GM12878 (cell line): ENCODE data around the gene PYGM. TPM values are rescaled to one million over a fixed set of nuclear protein-coding genes. Genes with fewer than 3 reads are reported as not detected.

ENCODE experiments used
- ATAC-seq: fragments of 200-7000 bp; cut with Tn5 transposase; 3 replicates; pipeline ENCODE4 v1.9.1; 2020; ENCODE audit warnings: mild to moderate bottlenecking, moderate library complexity
- BruUV-seq: library from RNA; stranded (reverse); fragments of 400-500 nt; replicated peaks from 2 replicates; lab custom pipeline; 2021; lab: Mats Ljungman, UMichigan
- CTCF ChIA-PET: fragments of 300-600 bp; sonication (Branson Sonifier 250); formaldehyde crosslinking; extraction: SDS; loops from one replicate; lab custom pipeline; 2021; ENCODE audit warnings: inconsistent platforms; lab: Yijun Ruan, JAX
- POLR2A ChIA-PET: fragments of 350-600 bp; formaldehyde crosslinking; extraction: SDS; loops from one replicate; lab custom pipeline; 2021; ENCODE audit warnings: inconsistent platforms; lab: Charles Lee
- RAD21 ChIA-PET: fragments of 300-600 bp; sonication (Branson Sonifier 250); formaldehyde crosslinking; loops from one replicate; lab custom pipeline; 2023; ENCODE audit warnings: antibody characterized with exemption; ENCODE audit not compliant: unreplicated experiment; lab: Charles Lee
- SMC1A ChIA-PET: fragments of 300-600 bp; sonication (Branson Sonifier 250); formaldehyde crosslinking; loops from one replicate; lab custom pipeline; 2023; ENCODE audit not compliant: unreplicated experiment, uncharacterized antibody; lab: Charles Lee
- DNase-seq: peaks from one replicate; pipeline ENCODE4 v3.0.0-alpha.2; 2011; ENCODE audit warnings: low read depth, low spot score
- FAIRE-seq: peaks from 3 replicates; lab custom pipeline; 2011; peaks lifted over from hg19 to GRCh38; lab: Jason Lieb, UNC
- H2AFZ ChIP-seq: 2 replicates; pipeline ENCODE4 v1.6.0; 2011; ENCODE audit warnings: low read depth, low read length, control low read depth; ENCODE audit not compliant: control insufficient read depth
- H3K27ac ChIP-seq: 2 replicates; pipeline ENCODE4 v1.5.1; 2011; ENCODE audit warnings: control low read depth; ENCODE audit not compliant: control insufficient read depth, insufficient read depth
- H3K27me3 ChIP-seq, 2 experiments: replicated peaks in 1 of 2; 2 replicates each; pipeline versions ENCODE4 v1.6.0 to v1.6.1; 2011; ENCODE audit warnings: low read length in 1 of 2; ENCODE audit not compliant: control insufficient read depth in 2 of 2, insufficient read depth in 2 of 2
- H3K36me3 ChIP-seq, 2 experiments: 2 replicates each; pipeline ENCODE4 v1.5.1; 2011; ENCODE audit warnings: low read length in 1 of 2; ENCODE audit not compliant: control insufficient read depth in 2 of 2, insufficient read depth in 2 of 2
- H3K4me1 ChIP-seq: 2 replicates; pipeline ENCODE4 v1.6.1; 2011; ENCODE audit warnings: mild to moderate bottlenecking, low read length, moderate library complexity, mixed read lengths; ENCODE audit not compliant: control insufficient read depth, insufficient read depth
- H3K4me2 ChIP-seq: 2 replicates; pipeline ENCODE4 v1.6.0; 2011; ENCODE audit warnings: control low read depth; ENCODE audit not compliant: control insufficient read depth, insufficient read depth
- H3K4me3 ChIP-seq: fragments of 200-600 bp; sonication (generic); 2 replicates; pipeline ENCODE4 v1.5.1; 2016
- H3K79me2 ChIP-seq: 2 replicates; pipeline ENCODE4 v1.6.0; 2011; ENCODE audit warnings: low read length; ENCODE audit not compliant: control insufficient read depth, insufficient read depth
- H3K9ac ChIP-seq: 2 replicates; pipeline ENCODE4 v1.8.0; 2011; ENCODE audit warnings: low read length, control low read depth, mixed read lengths; ENCODE audit not compliant: control insufficient read depth, insufficient read depth
- H3K9me3 ChIP-seq: replicated peaks from 3 replicates; pipeline ENCODE4 v1.5.1; 2011; ENCODE audit warnings: mild to moderate bottlenecking, low read length; ENCODE audit not compliant: control insufficient read depth, insufficient read depth
- H4K20me1 ChIP-seq: 2 replicates; pipeline ENCODE4 v1.6.0; 2011; ENCODE audit not compliant: control insufficient read depth, insufficient read depth
- BRCA1 ChIP-seq: IDR thresholded peaks from 2 replicates; pipeline ENCODE4 v1.6.1; 2011; ENCODE audit warnings: low read depth, low read length, improper control_type of control experiment
- CBX5 ChIP-seq: sonication (generic); IDR thresholded peaks from 2 replicates; pipeline ENCODE4 v1.6.1; 2016; ENCODE audit warnings: low read depth, moderate library complexity, mild to moderate bottlenecking, inconsistent platforms
- MEF2B ChIP-seq: fragments of 450-650 bp; IDR thresholded peaks from 2 replicates; pipeline ENCODE4 v1.6.1; 2018; ENCODE audit warnings: mild to moderate bottlenecking, moderate library complexity; ENCODE audit not compliant: partially characterized antibody, poor library complexity, severe bottlenecking
- PAX5 ChIP-seq: IDR thresholded peaks from 2 replicates; pipeline ENCODE4 v1.6.1; 2011; ENCODE audit warnings: low read depth, low read length, borderline replicate concordance
- RELA ChIP-seq: fragments of 450-650 bp; IDR thresholded peaks from 2 replicates; pipeline ENCODE4 v1.8.0; 2014; ENCODE audit warnings: borderline replicate concordance; ENCODE audit not compliant: partially characterized antibody
- WGBS: methylation state at CpG from one replicate; pipeline ENCODE4 v1.1.6; 2016; ENCODE audit warnings: low lambda C conversion rate; ENCODE audit not compliant: insufficient replicate concordance, insufficient coverage; ENCODE audit errors: missing lambda C conversion rate; 5-methylcytosine and 5-hydroxymethylcytosine counted together
- in situ Hi-C: fragments of 300-500 bp; cut with MboI; formaldehyde crosslinking; loops from 9 replicates; pipeline ENCODE4 v1.14.3; 2018; ENCODE audit warnings: mixed read lengths
- intact Hi-C: fragments of 100-400 bp; cut with micrococcal nuclease; formaldehyde crosslinking; loops from one replicate; pipeline ENCODE4 v1.14.2; 2022; ENCODE audit not compliant: unreplicated experiment
- polyA plus RNA-seq, 11 experiments: library from polyadenylated mRNA; depleted of rRNA in 4 of 11; unstranded in 6 of 11; stranded (reverse) in 5 of 11; fragments of >200 nt; fragmentation: Nextera tagmentation in 4 of 11; fragmentation: Illumina TruSeq in 1 of 11; extraction: Ambion mirVana in 4 of 11; extraction: Trizol in 1 of 11; gene quantifications; 1 replicate in 1 of 11; 2 replicates in 10 of 11; pipeline versions ENCODE4 v1.2.1 to v1.2.3, GENCODE V29; 2011 to 2016; ENCODE audit warnings: inconsistent platforms in 2 of 11, missing spikeins in 2 of 11, low read depth in 1 of 11
- total RNA-seq, 4 experiments: library from RNA; depleted of rRNA in 3 of 4; stranded (reverse); fragments of >200 nt in 3 of 4; fragmentation: Illumina TruSeq in 1 of 4; extraction: Trizol in 1 of 4; gene quantifications; 2 replicates each; pipeline versions ENCODE4 v1.2.1 to v1.2.3, GENCODE V29; 2013 to 2021
- TF ChIP-seq, protein P1 (sequence below): fragments of 450-650 bp; formaldehyde crosslinking; IDR thresholded peaks from 2 replicates; pipeline ENCODE4 v1.4.0; 2022; ENCODE audit warnings: mild to moderate bottlenecking, moderate library complexity
- TF ChIP-seq, protein P2 (sequence below): fragments of 450-650 bp; IDR thresholded peaks from 2 replicates; pipeline ENCODE4 v1.6.1; 2017; ENCODE audit warnings: mild to moderate bottlenecking, moderate library complexity
- TF ChIP-seq, protein P3 (sequence below): fragments of 450-650 bp; IDR thresholded peaks from 2 replicates; pipeline ENCODE4 v1.6.1; 2014; ENCODE audit warnings: mild to moderate bottlenecking
- TF ChIP-seq, protein P4 (sequence below): fragments of 450-650 bp; IDR thresholded peaks from 2 replicates; pipeline ENCODE4 v1.6.1; 2016; ENCODE audit warnings: mild to moderate bottlenecking, moderate library complexity, borderline replicate concordance

The PYGM gene
- total and polyA plus RNA-seq, 10 of the 15 experiments (the other 5 are each of a cell fraction or from before 2014, with no cell fraction given) = 0.04 to 3.7 (median 0.27) TPM; not detected in 1

DNA sequence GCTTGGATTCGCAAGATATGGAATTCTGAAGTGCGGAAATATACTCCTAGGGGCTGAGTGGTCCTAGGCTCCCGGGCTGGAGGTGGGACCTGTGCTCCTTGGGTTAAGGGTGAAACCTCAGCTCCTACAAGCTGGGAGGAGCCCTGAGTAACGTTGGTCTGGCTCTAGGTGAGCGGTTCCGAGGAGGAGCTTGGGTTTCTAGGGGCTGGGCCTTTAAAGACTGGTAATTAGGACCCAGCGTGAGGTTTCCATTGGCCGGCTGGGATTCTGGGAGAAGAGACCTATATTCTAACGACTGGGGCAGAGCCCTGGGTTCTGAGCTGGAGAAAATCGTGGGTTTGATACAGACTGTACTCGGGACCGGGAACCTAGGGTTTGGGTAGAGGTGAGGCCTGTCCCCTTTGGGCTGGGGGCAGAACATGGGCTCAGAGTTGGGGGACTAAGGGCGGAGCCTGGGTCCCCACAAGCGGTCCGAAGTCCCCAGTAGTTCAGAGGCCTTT lies 44.1 kb upstream of the PYGM start:
- H3K9me3 ChIP-seq = no peaks in the 10 kb centered on the region
- H3K4me3 ChIP-seq = peak overlapping the region; percentile 81
- no TSS peak for BruUV-seq
- H3K9ac ChIP-seq = peak overlapping the region; percentile 67
- peaks cover 37% of the 10 kb centered on the region for H3K4me1 ChIP-seq
- H3K4me2 ChIP-seq = peak overlapping the region; percentile 97
- CTCF ChIA-PET = interaction anchor here (0.5 to 5.8 kb wide), 6 partner anchors 10 to 65 kb away, joined by 3 to 41 read pairs (median 4); no protein-coding TSS in a partner anchor
- H3K36me3 ChIP-seq = peaks cover 3 to 5% of the 10 kb centered on the region in 2 experiments; a peak in 3 of 4 replicates
- WGBS = 67% methylated on average over 15 of the region's 15 CpGs
- SMC1A ChIA-PET = interaction anchor here (1.0 to 1.5 kb wide), 2 partner anchors 44 to 318 kb away, joined by 4 read pairs; partner anchors contain the start of genes FAU and MRPL49
- no peaks in the 10 kb centered on the region for H4K20me1 ChIP-seq
- peak overlapping the region; percentile 75 for H3K27ac ChIP-seq
- no peak for DNase-seq
- intact Hi-C loops (no loop called here), in situ Hi-C loops (no loop called here)
- FAIRE-seq = peak; percentile 69
- peak overlapping the region; percentile 62 for H2AFZ ChIP-seq
- POLR2A ChIA-PET = interaction anchor here (0.6 to 5.4 kb wide), 3 partner anchors 25 to 117 kb away, joined by 3 to 33 read pairs (median 3); partner anchors contain the start of gene SF1
- peaks cover 30% of the 10 kb centered on the region for H3K79me2 ChIP-seq
- ATAC-seq = no peak
- RAD21 ChIA-PET = interaction anchor here (2.8 kb wide), 1 partner anchor 25 kb away, joined by 12 read pairs; the partner anchor contains the start of gene SF1
- no peaks in the 10 kb centered on the region for H3K27me3 ChIP-seq
- TF ChIP-seq, protein P1, sequence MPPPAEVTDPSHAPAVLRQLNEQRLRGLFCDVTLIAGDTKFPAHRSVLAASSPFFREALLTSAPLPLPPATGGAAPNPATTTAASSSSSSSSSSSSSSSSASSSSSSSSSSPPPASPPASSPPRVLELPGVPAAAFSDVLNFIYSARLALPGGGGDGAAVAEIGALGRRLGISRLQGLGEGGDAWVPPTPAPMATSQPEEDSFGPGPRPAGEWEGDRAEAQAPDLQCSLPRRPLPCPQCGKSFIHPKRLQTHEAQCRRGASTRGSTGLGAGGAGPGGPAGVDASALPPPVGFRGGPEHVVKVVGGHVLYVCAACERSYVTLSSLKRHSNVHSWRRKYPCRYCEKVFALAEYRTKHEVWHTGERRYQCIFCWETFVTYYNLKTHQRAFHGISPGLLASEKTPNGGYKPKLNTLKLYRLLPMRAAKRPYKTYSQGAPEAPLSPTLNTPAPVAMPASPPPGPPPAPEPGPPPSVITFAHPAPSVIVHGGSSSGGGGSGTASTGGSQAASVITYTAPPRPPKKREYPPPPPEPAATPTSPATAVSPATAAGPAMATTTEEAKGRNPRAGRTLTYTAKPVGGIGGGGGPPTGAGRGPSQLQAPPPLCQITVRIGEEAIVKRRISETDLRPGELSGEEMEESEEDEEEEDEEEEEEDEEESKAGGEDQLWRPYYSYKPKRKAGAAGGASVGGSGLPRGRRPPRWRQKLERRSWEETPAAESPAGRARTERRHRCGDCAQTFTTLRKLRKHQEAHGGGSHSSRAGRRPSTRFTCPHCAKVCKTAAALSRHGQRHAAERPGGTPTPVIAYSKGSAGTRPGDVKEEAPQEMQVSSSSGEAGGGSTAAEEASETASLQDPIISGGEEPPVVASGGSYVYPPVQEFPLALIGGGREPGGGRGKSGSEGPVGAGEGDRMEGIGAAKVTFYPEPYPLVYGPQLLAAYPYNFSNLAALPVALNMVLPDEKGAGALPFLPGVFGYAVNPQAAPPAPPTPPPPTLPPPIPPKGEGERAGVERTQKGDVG (CRISPR knock-in tag) = no peak
- TF ChIP-seq PAX5 (no peak), CBX5 (no peak), MEF2B (no peak), BRCA1 (no peak), RELA (no peak)
- TF ChIP-seq, protein P2, sequence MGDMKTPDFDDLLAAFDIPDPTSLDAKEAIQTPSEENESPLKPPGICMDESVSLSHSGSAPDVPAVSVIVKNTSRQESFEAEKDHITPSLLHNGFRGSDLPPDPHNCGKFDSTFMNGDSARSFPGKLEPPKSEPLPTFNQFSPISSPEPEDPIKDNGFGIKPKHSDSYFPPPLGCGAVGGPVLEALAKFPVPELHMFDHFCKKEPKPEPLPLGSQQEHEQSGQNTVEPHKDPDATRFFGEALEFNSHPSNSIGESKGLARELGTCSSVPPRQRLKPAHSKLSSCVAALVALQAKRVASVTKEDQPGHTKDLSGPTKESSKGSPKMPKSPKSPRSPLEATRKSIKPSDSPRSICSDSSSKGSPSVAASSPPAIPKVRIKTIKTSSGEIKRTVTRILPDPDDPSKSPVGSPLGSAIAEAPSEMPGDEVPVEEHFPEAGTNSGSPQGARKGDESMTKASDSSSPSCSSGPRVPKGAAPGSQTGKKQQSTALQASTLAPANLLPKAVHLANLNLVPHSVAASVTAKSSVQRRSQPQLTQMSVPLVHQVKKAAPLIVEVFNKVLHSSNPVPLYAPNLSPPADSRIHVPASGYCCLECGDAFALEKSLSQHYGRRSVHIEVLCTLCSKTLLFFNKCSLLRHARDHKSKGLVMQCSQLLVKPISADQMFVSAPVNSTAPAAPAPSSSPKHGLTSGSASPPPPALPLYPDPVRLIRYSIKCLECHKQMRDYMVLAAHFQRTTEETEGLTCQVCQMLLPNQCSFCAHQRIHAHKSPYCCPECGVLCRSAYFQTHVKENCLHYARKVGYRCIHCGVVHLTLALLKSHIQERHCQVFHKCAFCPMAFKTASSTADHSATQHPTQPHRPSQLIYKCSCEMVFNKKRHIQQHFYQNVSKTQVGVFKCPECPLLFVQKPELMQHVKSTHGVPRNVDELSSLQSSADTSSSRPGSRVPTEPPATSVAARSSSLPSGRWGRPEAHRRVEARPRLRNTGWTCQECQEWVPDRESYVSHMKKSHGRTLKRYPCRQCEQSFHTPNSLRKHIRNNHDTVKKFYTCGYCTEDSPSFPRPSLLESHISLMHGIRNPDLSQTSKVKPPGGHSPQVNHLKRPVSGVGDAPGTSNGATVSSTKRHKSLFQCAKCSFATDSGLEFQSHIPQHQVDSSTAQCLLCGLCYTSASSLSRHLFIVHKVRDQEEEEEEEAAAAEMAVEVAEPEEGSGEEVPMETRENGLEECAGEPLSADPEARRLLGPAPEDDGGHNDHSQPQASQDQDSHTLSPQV = no peak
- TF ChIP-seq, protein P3, sequence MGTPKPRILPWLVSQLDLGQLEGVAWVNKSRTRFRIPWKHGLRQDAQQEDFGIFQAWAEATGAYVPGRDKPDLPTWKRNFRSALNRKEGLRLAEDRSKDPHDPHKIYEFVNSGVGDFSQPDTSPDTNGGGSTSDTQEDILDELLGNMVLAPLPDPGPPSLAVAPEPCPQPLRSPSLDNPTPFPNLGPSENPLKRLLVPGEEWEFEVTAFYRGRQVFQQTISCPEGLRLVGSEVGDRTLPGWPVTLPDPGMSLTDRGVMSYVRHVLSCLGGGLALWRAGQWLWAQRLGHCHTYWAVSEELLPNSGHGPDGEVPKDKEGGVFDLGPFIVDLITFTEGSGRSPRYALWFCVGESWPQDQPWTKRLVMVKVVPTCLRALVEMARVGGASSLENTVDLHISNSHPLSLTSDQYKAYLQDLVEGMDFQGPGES = no peak
- TF ChIP-seq, protein P4, sequence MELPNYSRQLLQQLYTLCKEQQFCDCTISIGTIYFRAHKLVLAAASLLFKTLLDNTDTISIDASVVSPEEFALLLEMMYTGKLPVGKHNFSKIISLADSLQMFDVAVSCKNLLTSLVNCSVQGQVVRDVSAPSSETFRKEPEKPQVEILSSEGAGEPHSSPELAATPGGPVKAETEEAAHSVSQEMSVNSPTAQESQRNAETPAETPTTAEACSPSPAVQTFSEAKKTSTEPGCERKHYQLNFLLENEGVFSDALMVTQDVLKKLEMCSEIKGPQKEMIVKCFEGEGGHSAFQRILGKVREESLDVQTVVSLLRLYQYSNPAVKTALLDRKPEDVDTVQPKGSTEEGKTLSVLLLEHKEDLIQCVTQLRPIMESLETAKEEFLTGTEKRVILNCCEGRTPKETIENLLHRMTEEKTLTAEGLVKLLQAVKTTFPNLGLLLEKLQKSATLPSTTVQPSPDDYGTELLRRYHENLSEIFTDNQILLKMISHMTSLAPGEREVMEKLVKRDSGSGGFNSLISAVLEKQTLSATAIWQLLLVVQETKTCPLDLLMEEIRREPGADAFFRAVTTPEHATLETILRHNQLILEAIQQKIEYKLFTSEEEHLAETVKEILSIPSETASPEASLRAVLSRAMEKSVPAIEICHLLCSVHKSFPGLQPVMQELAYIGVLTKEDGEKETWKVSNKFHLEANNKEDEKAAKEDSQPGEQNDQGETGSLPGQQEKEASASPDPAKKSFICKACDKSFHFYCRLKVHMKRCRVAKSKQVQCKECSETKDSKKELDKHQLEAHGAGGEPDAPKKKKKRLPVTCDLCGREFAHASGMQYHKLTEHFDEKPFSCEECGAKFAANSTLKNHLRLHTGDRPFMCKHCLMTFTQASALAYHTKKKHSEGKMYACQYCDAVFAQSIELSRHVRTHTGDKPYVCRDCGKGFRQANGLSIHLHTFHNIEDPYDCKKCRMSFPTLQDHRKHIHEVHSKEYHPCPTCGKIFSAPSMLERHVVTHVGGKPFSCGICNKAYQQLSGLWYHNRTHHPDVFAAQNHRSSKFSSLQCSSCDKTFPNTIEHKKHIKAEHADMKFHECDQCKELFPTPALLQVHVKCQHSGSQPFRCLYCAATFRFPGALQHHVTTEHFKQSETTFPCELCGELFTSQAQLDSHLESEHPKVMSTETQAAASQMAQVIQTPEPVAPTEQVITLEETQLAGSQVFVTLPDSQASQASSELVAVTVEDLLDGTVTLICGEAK = no peak
